ENCODE measurements around the gene LRP1.

GRCh38 chr12:57096099-57096572 is 32.1 kb upstream of the LRP1 start:
- TF ChIP-seq CTCF (IDR thresholded peaks at IDR 0.05; ENCODE audit: poor library complexity) (no peak), EZH2phosphoT487 (IDR thresholded peaks at IDR 0.05; ENCODE audit: low read depth, severe bottlenecking, unreplicated experiment) (no peak), EZH2 (IDR thresholded peaks at IDR 0.05; ENCODE audit: borderline replicate concordance) (no peak)
